Measurements from ENCODE around the gene CYTH4. TPM values are rescaled to one million over a fixed set of nuclear protein-coding genes. Genes with fewer than 3 reads are reported as not detected.

CYTH4 gene
- polyA plus RNA-seq, 1 donor from 2014 or later, result not detected

DNA sequence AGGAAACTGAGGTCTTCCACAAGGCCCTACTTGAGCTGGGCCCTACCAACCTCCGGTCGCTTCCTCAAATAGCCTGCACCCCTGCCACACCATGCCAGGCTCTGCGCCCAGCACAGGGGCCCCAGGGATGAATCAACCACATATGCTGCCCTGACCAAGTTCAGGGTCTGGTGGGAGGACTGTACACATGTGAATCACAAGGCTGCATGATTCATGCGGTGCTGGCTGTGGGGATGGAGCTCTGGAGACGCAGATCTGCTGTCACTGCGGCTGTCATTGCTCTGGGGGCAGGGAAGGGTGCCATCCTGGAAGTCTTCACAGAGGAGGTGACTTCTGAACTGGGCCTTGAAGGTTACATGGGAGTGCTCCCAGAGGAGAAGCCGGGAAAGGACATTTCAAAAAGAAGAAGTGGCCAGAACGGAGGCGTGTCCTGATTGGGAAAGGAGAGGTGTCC lies 21.5 kb downstream of the CYTH4 start:
- TF ChIP-seq POLR2AphosphoS5 (IDR thresholded peaks at IDR 0.05) (no peak), RAD21 (conservative IDR thresholded peaks at IDR 0.05) (no peak), TAF1 (IDR thresholded peaks at IDR 0.05; ENCODE audit: low read depth) (no peak), SMC3 (conservative IDR thresholded peaks at IDR 0.05; ENCODE audit: poor library complexity) (no peak), EZH2 (IDR thresholded peaks at IDR 0.05; ENCODE audit: borderline replicate concordance, insufficient read depth, low read length, poor library complexity, severe bottlenecking) (no peak), EP300 (conservative IDR thresholded peaks at IDR 0.05; ENCODE audit: poor library complexity, severe bottlenecking) (no peak), MXI1 (conservative IDR thresholded peaks at IDR 0.05; ENCODE audit: poor library complexity, severe bottlenecking) (no peak)
- TF ChIP-seq, protein P1, sequence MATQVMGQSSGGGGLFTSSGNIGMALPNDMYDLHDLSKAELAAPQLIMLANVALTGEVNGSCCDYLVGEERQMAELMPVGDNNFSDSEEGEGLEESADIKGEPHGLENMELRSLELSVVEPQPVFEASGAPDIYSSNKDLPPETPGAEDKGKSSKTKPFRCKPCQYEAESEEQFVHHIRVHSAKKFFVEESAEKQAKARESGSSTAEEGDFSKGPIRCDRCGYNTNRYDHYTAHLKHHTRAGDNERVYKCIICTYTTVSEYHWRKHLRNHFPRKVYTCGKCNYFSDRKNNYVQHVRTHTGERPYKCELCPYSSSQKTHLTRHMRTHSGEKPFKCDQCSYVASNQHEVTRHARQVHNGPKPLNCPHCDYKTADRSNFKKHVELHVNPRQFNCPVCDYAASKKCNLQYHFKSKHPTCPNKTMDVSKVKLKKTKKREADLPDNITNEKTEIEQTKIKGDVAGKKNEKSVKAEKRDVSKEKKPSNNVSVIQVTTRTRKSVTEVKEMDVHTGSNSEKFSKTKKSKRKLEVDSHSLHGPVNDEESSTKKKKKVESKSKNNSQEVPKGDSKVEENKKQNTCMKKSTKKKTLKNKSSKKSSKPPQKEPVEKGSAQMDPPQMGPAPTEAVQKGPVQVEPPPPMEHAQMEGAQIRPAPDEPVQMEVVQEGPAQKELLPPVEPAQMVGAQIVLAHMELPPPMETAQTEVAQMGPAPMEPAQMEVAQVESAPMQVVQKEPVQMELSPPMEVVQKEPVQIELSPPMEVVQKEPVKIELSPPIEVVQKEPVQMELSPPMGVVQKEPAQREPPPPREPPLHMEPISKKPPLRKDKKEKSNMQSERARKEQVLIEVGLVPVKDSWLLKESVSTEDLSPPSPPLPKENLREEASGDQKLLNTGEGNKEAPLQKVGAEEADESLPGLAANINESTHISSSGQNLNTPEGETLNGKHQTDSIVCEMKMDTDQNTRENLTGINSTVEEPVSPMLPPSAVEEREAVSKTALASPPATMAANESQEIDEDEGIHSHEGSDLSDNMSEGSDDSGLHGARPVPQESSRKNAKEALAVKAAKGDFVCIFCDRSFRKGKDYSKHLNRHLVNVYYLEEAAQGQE (IDR thresholded peaks at IDR 0.05; ENCODE audit: borderline replicate concordance), result no peak
- TF ChIP-seq, protein P2, sequence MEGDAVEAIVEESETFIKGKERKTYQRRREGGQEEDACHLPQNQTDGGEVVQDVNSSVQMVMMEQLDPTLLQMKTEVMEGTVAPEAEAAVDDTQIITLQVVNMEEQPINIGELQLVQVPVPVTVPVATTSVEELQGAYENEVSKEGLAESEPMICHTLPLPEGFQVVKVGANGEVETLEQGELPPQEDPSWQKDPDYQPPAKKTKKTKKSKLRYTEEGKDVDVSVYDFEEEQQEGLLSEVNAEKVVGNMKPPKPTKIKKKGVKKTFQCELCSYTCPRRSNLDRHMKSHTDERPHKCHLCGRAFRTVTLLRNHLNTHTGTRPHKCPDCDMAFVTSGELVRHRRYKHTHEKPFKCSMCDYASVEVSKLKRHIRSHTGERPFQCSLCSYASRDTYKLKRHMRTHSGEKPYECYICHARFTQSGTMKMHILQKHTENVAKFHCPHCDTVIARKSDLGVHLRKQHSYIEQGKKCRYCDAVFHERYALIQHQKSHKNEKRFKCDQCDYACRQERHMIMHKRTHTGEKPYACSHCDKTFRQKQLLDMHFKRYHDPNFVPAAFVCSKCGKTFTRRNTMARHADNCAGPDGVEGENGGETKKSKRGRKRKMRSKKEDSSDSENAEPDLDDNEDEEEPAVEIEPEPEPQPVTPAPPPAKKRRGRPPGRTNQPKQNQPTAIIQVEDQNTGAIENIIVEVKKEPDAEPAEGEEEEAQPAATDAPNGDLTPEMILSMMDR (IDR thresholded peaks at IDR 0.05; ENCODE audit: poor library complexity, severe bottlenecking), result no peak
- Histone ChIP-seq H3K79me2 (replicated peaks; ENCODE audit: insufficient read depth, low read length) (no peaks in the 10 kb centered on the region), H3K9me3 (ENCODE audit: low read length) (no peaks in the 10 kb centered on the region), H4K20me1 (ENCODE audit: insufficient read depth) (no peaks in the 10 kb centered on the region), H3K36me3 (ENCODE audit: insufficient read depth, low read length) (no peaks in the 10 kb centered on the region), H3K27me3 (ENCODE audit: insufficient read depth, low read depth, low read length) (no peaks in the 10 kb centered on the region), H3K4me2 (ENCODE audit: low read length) (no peak overlapping the region), H3K9me2 (ENCODE audit: insufficient read depth, low read length) (no peaks in the 10 kb centered on the region), H3F3A (ENCODE audit: insufficient read depth, low read length, poor library complexity, severe bottlenecking) (no peaks in the 10 kb centered on the region), H2AFZ (ENCODE audit: low read depth, low read length) (no peak overlapping the region), H3K4me3 (ENCODE audit: low read length) (no peak overlapping the region), H3K9ac (ENCODE audit: low read length) (no peak overlapping the region), H3K27ac (ENCODE audit: low read length) (no peak overlapping the region)

- H3K9ac ChIP-seq (ENCODE audit: low read length), result no peak overlapping the region
- no peak overlapping the region for H3K4me2 ChIP-seq (ENCODE audit: low read length)
These were observed 22.5 kb downstream of the CYTH4 start for GRCh38 chr22:37304595-37305343.

More at GRCh38 chr22:37304595-37305343, 22.5 kb downstream of the CYTH4 start:
- Histone ChIP-seq H3K4me3 (ENCODE audit: low read length) (no peak overlapping the region), H3K9me2 (ENCODE audit: insufficient read depth, low read length) (no peaks in the 10 kb centered on the region), H3K79me2 (replicated peaks; ENCODE audit: insufficient read depth, low read length) (no peaks in the 10 kb centered on the region), H3K36me3 (ENCODE audit: insufficient read depth, low read length) (no peaks in the 10 kb centered on the region), H2AFZ (ENCODE audit: low read depth, low read length) (no peak overlapping the region), H3F3A (ENCODE audit: insufficient read depth, low read length, poor library complexity, severe bottlenecking) (no peaks in the 10 kb centered on the region), H3K27me3 (ENCODE audit: insufficient read depth, low read depth, low read length) (no peaks in the 10 kb centered on the region), H3K27ac (ENCODE audit: low read length) (no peak overlapping the region), H3K9me3 (ENCODE audit: low read length) (no peaks in the 10 kb centered on the region), H4K20me1 (ENCODE audit: insufficient read depth) (no peaks in the 10 kb centered on the region)
- TF ChIP-seq, protein P2 (IDR thresholded peaks at IDR 0.05; ENCODE audit: poor library complexity, severe bottlenecking), result no peak
- TF ChIP-seq SMC3 (conservative IDR thresholded peaks at IDR 0.05; ENCODE audit: poor library complexity) (no peak), POLR2AphosphoS5 (IDR thresholded peaks at IDR 0.05) (no peak), RAD21 (conservative IDR thresholded peaks at IDR 0.05) (no peak), MXI1 (conservative IDR thresholded peaks at IDR 0.05; ENCODE audit: poor library complexity, severe bottlenecking) (no peak), EZH2 (IDR thresholded peaks at IDR 0.05; ENCODE audit: borderline replicate concordance, insufficient read depth, low read length, poor library complexity, severe bottlenecking) (no peak), EP300 (conservative IDR thresholded peaks at IDR 0.05; ENCODE audit: poor library complexity, severe bottlenecking) (no peak), TAF1 (IDR thresholded peaks at IDR 0.05; ENCODE audit: low read depth) (no peak)
- TF ChIP-seq, protein P1 (IDR thresholded peaks at IDR 0.05; ENCODE audit: borderline replicate concordance), result no peak

All from neural cell (in vitro differentiated cells).